22Rv1 (cell line): ENCODE results near the gene ZNF132.

Experiments
- CTCF ChIP-seq: fragments of 450-650 bp; IDR thresholded peaks from 2 replicates; pipeline ENCODE4 v1.5.1; 2017; ENCODE audit warnings: mild to moderate bottlenecking
- ZFX ChIP-seq: fragments of 450-650 bp; IDR thresholded peaks from 2 replicates; pipeline ENCODE4 v1.6.1; 2017; ENCODE audit warnings: antibody characterized with exemption, borderline replicate concordance

GRCh38 chr19:58407658-58408151 lies 32.2 kb downstream of the ZNF132 start:
- TF ChIP-seq CTCF = no peak
- no peak for TF ChIP-seq ZFX
